Endothelial cell of umbilical vein (primary cell): ENCODE data around the gene XRRA1. TPM values are rescaled to one million over a fixed set of nuclear protein-coding genes. Genes with fewer than 3 reads are reported as not detected.

ENCODE experiments used
- BruUV-seq: library from RNA; stranded (reverse); fragments of 400-500 nt; replicated peaks from 2 replicates; lab custom pipeline; 2021; lab: Mats Ljungman, UMichigan
- CTCF ChIA-PET: fragments of 300-600, 350-600 bp; sonication (Branson Sonifier 250); formaldehyde crosslinking; loops from one replicate; lab custom pipeline; 2021; ENCODE audit warnings: antibody characterized with exemption, inconsistent platforms; lab: Charles Lee
- POLR2A ChIA-PET: fragments of 300-600, 350-600 bp; sonication (Branson Sonifier 250); formaldehyde crosslinking; loops from one replicate; lab custom pipeline; 2021; ENCODE audit warnings: antibody characterized with exemption, inconsistent platforms; lab: Charles Lee
- DNase-seq: peaks from one replicate; pipeline ENCODE4 v3.0.0-alpha.2; 2011; ENCODE audit warnings: low read depth, low spot score
- FAIRE-seq: peaks from 2 replicates; lab custom pipeline; 2011; peaks lifted over from hg19 to GRCh38; lab: Jason Lieb, UNC
- H2AFZ ChIP-seq: 2 replicates; pipeline ENCODE4 v1.6.0; 2012; ENCODE audit warnings: low read depth, low read length, control low read depth, inconsistent platforms
- H3K27ac ChIP-seq: 2 replicates; pipeline ENCODE4 v1.5.1; 2011; ENCODE audit warnings: low read depth, mild to moderate bottlenecking, control low read depth, low read length, moderate library complexity; ENCODE audit not compliant: insufficient read depth
- H3K27me3 ChIP-seq, 2 experiments: 2 replicates each; pipeline versions ENCODE4 v1.6.0 to v1.6.1; 2011; ENCODE audit warnings: low read length in 2 of 2, mixed read lengths in 1 of 2; ENCODE audit not compliant: control insufficient read depth in 2 of 2, insufficient read depth in 2 of 2
- H3K36me3 ChIP-seq, 2 experiments: 2 replicates in 1 of 2; 3 replicates in 1 of 2; pipeline ENCODE4 v1.5.1; 2011; ENCODE audit warnings: low read length in 2 of 2, mild to moderate bottlenecking in 1 of 2, moderate library complexity in 1 of 2; ENCODE audit not compliant: control insufficient read depth in 2 of 2, insufficient read depth in 2 of 2; ENCODE audit errors: extremely low read depth in 1 of 2
- H3K4me1 ChIP-seq: 3 replicates; pipeline ENCODE4 v1.5.1; 2011; ENCODE audit warnings: mild to moderate bottlenecking, low read length; ENCODE audit not compliant: control insufficient read depth, insufficient read depth; ENCODE audit errors: extremely low read depth
- H3K4me2 ChIP-seq: 2 replicates; pipeline ENCODE4 v1.6.1; 2011; ENCODE audit warnings: low read length, control low read depth, mixed read lengths; ENCODE audit not compliant: insufficient read depth
- H3K4me3 ChIP-seq, 3 experiments: fragments of 200-600 bp in 1 of 3; sonication (generic), shearing (Covaris generic) in 1 of 3; replicated peaks in 1 of 3; 2 replicates each; pipeline ENCODE4 v1.5.1; 2011 to 2016; ENCODE audit warnings: control low read depth in 3 of 3, low read length in 3 of 3, mild to moderate bottlenecking in 2 of 3, inconsistent platforms in 1 of 3, low read depth in 1 of 3, moderate library complexity in 1 of 3; ENCODE audit not compliant: insufficient read depth in 1 of 3
- H3K79me2 ChIP-seq: 2 replicates; pipeline ENCODE4 v1.6.0; 2012; ENCODE audit warnings: low read length, inconsistent platforms; ENCODE audit not compliant: control insufficient read depth, insufficient read depth
- H3K9ac ChIP-seq: replicated peaks from 2 replicates; pipeline ENCODE3; 2011; ENCODE audit warnings: low read length, control low read depth; ENCODE audit not compliant: insufficient read depth; ENCODE audit errors: extremely low read depth
- H3K9me1 ChIP-seq: replicated peaks from 3 replicates; pipeline ENCODE4 v1.6.0; 2011; ENCODE audit warnings: mild to moderate bottlenecking, low read length; ENCODE audit not compliant: control insufficient read depth, insufficient read depth; ENCODE audit errors: extremely low read depth
- H3K9me3 ChIP-seq: replicated peaks from 2 replicates; pipeline ENCODE4 v1.5.1; 2012; ENCODE audit warnings: low read length, inconsistent platforms; ENCODE audit not compliant: control insufficient read depth, insufficient read depth
- H4K20me1 ChIP-seq: replicated peaks from 2 replicates; pipeline ENCODE3; 2011; ENCODE audit warnings: mild to moderate bottlenecking, low read length; ENCODE audit not compliant: control insufficient read depth, insufficient read depth; ENCODE audit errors: extremely low read depth
- EZH2 ChIP-seq: IDR thresholded peaks from 2 replicates; pipeline ENCODE4 v1.6.1; 2012; ENCODE audit warnings: borderline replicate concordance, low read depth, mild to moderate bottlenecking, moderate library complexity, low read length, inconsistent platforms; ENCODE audit not compliant: severe bottlenecking
- FOS ChIP-seq: IDR thresholded peaks from 2 replicates; pipeline ENCODE4 v1.6.1; 2011; ENCODE audit warnings: mild to moderate bottlenecking, low read length, moderate library complexity, borderline replicate concordance; ENCODE audit not compliant: insufficient read depth
- GATA2 ChIP-seq: IDR thresholded peaks from 2 replicates; pipeline ENCODE4 v1.7.0; 2011; ENCODE audit warnings: low read depth, mild to moderate bottlenecking, moderate library complexity, mixed read lengths, low read length; ENCODE audit not compliant: insufficient read length, insufficient read depth
- JUN ChIP-seq: IDR thresholded peaks from 2 replicates; pipeline ENCODE4 v1.6.1; 2011; ENCODE audit warnings: borderline replicate concordance, low read depth; ENCODE audit not compliant: insufficient read length, insufficient read depth
- MYC ChIP-seq: IDR thresholded peaks from one replicate; pipeline ENCODE4 v1.6.1; 2011; ENCODE audit warnings: mild to moderate bottlenecking, low read depth, low read length
- POLR2A ChIP-seq: IDR thresholded peaks from 2 replicates; pipeline ENCODE4 v1.6.1; 2012; ENCODE audit warnings: low read depth, mild to moderate bottlenecking, control low read depth, low read length
- POLR2AphosphoS5 ChIP-seq: IDR thresholded peaks from 2 replicates; pipeline ENCODE4 v1.6.1; 2012; ENCODE audit warnings: low read depth, mild to moderate bottlenecking, control low read depth, low read length, moderate library complexity; ENCODE audit not compliant: insufficient read depth
- dilution Hi-C: fragments of 300-500 bp; cut with MboI; formaldehyde crosslinking; loops from one replicate; pipeline ENCODE4 v1.15.0; 2019; ENCODE audit warnings: low sequenced_read_pairs; ENCODE audit not compliant: extremely low pct_ligation_motif_present
- intact Hi-C: fragments of 100-400 bp; cut with micrococcal nuclease; formaldehyde crosslinking; loops from one replicate; pipeline ENCODE4 v1.10.0; 2022
- polyA plus RNA-seq, 4 experiments: library from polyadenylated mRNA; depleted of rRNA in 3 of 4; stranded (reverse) in 3 of 4; unstranded in 1 of 4; fragments of >200 nt; gene quantifications; 2 replicates each; pipeline versions ENCODE4 v1.2.1 to v1.2.3, GENCODE V29; 2011 to 2012; ENCODE audit warnings: missing spikeins in 1 of 4
- total RNA-seq: library from RNA; stranded (reverse); gene quantifications from 2 replicates; pipeline ENCODE4 v1.2.3, GENCODE V29; 2021
- TF ChIP-seq, protein P1 (sequence below): IDR thresholded peaks from 2 replicates; pipeline ENCODE4 v1.6.1; 2011; ENCODE audit not compliant: insufficient read depth, insufficient read length
- TF ChIP-seq, protein P2 (sequence below), 2 donors: IDR thresholded peaks; 1 replicate in 1 of 2; 2 replicates in 1 of 2; pipeline ENCODE4 v1.5.1; 2011; ENCODE audit warnings: low read length in 2 of 2, mild to moderate bottlenecking in 2 of 2, moderate library complexity in 2 of 2, control low read depth in 1 of 2, inconsistent platforms in 1 of 2, low read depth in 1 of 2; ENCODE audit not compliant: insufficient read depth in 1 of 2; ENCODE audit errors: extremely low read depth in 1 of 2

XRRA1 gene
- total and polyA plus RNA-seq, 2 donors (not counting 3 experiments of a cell fraction or from before 2014, with no cell fraction given) = 8.6 to 11.2 TPM

- Histone ChIP-seq H3K4me2 (no peak overlapping the region), H3K4me1 (no peaks in the 10 kb centered on the region), H2AFZ (no peak overlapping the region), H3K9me3 (no peaks in the 10 kb centered on the region), H3K36me3 (no peaks in the 10 kb centered on the region), H4K20me1 (no peaks in the 10 kb centered on the region), H3K79me2 (peaks cover 13% of the 10 kb centered on the region), H3K9me1 (no peaks in the 10 kb centered on the region), H3K27me3 (no peaks in the 10 kb centered on the region), H3K27ac (no peak overlapping the region), H3K4me3 (no peak overlapping the region), H3K9ac (no peak overlapping the region)
- TF ChIP-seq EZH2 (no peak), FOS (no peak), MYC (no peak), JUN (no peak), POLR2AphosphoS5 (no peak), POLR2A (no peak), GATA2 (no peak)
- TF ChIP-seq, protein P1, sequence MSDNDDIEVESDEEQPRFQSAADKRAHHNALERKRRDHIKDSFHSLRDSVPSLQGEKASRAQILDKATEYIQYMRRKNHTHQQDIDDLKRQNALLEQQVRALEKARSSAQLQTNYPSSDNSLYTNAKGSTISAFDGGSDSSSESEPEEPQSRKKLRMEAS = no peak
- TF ChIP-seq, protein P2, sequence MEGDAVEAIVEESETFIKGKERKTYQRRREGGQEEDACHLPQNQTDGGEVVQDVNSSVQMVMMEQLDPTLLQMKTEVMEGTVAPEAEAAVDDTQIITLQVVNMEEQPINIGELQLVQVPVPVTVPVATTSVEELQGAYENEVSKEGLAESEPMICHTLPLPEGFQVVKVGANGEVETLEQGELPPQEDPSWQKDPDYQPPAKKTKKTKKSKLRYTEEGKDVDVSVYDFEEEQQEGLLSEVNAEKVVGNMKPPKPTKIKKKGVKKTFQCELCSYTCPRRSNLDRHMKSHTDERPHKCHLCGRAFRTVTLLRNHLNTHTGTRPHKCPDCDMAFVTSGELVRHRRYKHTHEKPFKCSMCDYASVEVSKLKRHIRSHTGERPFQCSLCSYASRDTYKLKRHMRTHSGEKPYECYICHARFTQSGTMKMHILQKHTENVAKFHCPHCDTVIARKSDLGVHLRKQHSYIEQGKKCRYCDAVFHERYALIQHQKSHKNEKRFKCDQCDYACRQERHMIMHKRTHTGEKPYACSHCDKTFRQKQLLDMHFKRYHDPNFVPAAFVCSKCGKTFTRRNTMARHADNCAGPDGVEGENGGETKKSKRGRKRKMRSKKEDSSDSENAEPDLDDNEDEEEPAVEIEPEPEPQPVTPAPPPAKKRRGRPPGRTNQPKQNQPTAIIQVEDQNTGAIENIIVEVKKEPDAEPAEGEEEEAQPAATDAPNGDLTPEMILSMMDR (IDR thresholded peaks at IDR 0.05; ENCODE audit: extremely low read depth in 1 of 2, insufficient read depth in 1 of 2, low read depth in 1 of 2, low read length in 2 of 2) = no peak
- DNase-seq (no peak), FAIRE-seq (no peak)
- ChIA-PET POLR2A (no interaction called here), CTCF (interaction anchor here (1.3 kb wide), 1 partner anchor 10 kb away, joined by 4 read pairs; no protein-coding TSS in a partner anchor)
- intact Hi-C loops (no loop called here), dilution Hi-C loops (no loop called here)
- BruUV-seq = no TSS peak
These were observed 142.6 kb downstream of the XRRA1 start for GRCh38 chr11:74806267-74806666.
